HPDE6-E6E7 (cell line): ENCODE data around the gene PDGFD.
A peak's percentile ranks its signal among the peaks of the same experiment; 100 is the strongest.

Experiments
- DNase-seq: peaks from one replicate; pipeline ENCODE4 v3.0.0; 2011; ENCODE audit warnings: missing footprints; ENCODE audit errors: extremely low spot score

PDGFD gene

DNA sequence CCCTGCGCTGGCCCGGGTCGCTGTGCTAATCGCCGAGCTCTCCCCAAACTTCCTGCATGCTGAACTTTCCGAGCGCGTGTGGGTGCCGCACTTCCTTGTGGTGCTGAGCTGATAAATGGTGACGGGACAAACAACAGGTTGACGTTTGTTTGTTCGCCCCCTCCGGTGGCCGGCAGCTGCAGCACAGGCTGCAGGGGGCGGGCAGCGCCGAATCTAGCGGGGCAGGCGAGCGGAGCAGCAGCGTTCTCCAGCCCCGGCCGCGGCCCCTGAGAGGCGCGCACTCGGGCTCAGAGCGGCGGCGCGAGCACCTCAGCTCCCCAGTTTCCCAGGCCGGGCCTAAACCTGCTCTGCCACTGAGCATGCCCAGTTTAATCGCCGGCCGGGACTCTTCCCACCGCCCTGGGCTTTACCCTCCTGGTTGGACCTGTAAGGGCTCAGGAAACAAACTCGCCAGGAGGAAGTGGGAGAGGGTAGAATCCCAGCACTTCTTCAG, at the start of gene PDGFD:
PDGFD (minus strand) TSS at position 120 of the 493 bp plus-strand sequence.
- peak; percentile 39 for DNase-seq

DNA sequence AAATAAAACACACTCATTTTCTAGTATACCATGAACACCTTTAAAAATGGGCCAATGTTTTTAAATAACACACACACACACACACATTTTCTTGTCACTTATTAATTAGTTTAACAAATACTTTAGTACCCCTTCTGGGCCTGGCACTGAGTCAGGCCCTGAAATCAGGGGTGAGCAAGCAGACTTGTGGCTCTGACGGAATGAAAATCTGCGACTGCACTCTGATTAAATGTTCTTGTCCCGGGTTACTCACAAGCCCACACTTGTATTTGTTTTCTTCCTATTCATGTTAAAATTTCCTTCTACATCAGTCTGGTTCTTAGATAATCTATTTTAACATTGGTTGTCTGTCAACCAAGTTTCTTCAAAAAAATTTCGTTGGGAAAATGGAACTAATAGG, 43.0 kb upstream of the PDGFD start:
- DNase-seq: no peak

DNA sequence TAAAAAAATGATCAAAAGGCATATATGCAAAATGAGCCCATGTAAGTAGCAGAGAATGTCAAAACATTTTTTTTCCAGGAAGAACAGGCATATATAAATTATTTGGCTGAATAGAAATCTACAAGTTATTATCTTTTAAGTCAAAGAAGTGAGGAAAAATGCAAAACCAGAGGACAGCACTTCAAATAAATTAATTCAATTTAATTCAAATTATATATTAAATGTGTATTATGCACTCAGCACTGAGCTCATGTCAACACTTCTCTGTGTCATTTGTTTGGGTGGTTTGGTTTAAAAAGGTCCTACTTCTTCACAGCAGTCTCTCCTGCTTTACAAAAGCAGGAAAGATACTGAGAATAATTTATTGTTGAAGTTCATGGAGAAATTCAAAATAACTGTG, 41.9 kb upstream of the PDGFD start:
- DNase-seq: no peak

DNA sequence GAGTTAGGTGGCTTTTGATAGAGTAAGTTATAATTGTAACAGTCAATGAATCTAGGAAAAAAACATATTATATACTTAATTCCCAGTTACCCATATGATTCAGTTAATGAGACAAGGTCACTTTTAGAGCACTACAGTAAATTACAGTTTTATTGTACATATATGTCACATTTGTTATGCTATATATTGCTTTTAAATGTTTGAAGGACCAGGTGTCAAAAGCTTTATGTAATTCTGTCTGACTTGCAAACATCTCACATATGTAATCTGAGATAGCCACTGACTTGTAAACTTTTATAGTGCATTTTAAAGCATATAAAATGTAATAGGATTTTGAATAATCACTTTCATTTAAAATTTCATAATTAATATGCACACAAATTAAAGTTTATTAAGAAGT, 36.7 kb upstream of the PDGFD start:
- DNase-seq: no peak

- DNase-seq: no peak
These were observed 35.1 kb upstream of the PDGFD start for GRCh38 chr11:104199053-104199452.

DNA sequence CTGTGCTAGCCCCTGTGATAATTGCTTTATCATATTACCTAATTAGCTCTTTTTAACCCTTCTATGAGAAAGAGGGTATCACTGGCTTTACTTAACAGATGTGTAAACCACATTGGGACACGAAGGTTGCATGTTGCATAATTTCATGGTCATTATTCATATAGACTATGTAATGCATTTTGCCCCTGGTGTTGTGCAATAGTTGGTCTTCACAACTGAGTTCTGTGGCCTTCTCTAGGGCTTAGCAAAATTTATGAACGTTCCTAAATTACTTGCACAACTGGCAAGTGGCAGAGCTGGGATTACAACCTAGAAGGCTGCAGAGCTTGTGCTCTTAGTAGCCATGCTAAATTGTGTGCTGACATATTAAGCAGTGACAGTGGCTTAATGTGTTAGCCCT, 34.6 kb upstream of the PDGFD start:
- no peak for DNase-seq

- DNase-seq: no peak
These were observed 27.2 kb upstream of the PDGFD start for GRCh38 chr11:104191124-104191523.

DNA sequence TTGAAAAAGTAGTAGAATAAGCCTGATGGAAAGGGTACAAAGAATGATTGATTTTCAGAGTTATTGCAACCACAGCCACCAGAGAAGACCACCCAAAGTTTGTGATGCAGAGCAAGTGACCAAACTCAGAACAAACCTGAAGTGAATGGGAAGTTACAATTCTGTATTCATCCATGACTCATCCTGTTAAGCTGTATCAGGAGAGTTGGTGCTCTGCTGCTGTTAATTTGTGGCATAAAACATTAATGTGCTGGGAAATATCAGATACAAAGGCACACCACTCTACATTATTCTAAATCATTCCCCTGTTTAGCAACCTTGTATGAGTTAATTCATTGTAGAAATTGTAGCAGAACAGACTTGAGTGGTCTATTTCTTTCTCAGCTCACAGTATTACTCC, 19.6 kb upstream of the PDGFD start:
- DNase-seq: no peak

GRCh38 chr11:104175769-104176168, 11.8 kb upstream of the PDGFD start:
- DNase-seq: no peak

DNA sequence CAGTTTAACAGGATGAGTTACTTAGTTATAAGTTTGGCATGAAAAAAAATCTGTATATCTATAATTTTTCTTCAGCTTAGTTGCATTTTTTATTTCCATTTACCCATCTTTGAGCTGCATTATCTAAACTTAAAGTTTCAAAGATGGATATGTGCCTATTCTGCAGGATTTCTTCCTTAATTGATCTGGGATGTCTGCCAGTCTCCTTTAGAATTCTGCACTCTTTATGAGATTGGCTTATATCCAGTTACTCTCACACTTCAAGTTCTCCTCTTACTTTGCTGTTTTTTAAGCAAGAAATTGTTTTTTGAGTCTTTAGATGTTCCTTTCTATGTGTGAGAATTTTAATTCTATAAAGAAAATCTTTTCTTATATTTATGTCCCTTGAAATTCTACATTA, 5.1 kb upstream of the PDGFD start:
- DNase-seq: no peak

- DNase-seq: no peak
These were observed 1.1 kb upstream of the PDGFD start for GRCh38 chr11:104165014-104165413.

- DNase-seq: peak; percentile 2
These were observed 583 bp downstream of the PDGFD start for GRCh38 chr11:104163100-104164027.

GRCh38 chr11:104161751-104162450, 2.0 kb downstream of the PDGFD start:
- DNase-seq: no peak

DNA sequence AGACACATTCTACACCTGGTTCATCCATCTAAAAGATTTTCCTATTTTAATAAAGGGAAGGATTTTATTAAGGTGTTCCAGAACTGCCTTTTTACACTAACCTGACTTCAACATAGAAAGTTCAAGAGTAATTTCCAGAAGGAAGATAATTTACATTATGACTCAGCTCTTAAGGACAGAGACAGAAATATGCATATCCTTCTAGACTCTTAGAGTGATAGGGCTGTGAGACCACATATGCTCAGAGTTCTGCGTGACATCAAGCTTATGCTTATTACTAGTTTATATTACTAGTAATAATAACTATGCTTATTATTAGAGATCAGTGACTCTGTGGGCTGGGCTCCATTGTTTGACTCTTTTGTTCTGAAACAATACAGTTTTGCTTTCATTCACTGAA, 4.6 kb downstream of the PDGFD start:
- no peak for DNase-seq

DNA sequence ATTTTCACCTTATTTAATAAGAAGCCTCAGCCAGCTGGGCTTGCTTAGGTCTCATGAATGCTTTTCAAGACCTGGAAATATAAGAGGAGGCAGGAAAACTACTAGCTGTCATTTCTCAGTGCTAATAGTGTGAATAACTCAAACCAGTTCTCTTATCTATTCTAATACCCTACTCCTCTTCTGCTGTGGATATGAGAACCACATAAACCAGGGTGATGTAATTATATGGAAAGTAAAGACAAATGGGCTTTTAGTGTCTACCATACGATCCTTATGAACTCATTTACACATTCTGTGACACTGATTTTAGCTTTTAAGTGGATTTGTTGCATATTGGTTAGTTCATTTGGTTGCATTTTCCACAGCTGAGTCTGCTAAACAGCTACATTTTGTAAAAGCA, 8.6 kb downstream of the PDGFD start:
- no peak for DNase-seq

- no peak for DNase-seq
These were observed 9.7 kb downstream of the PDGFD start for GRCh38 chr11:104154296-104154695.

DNA sequence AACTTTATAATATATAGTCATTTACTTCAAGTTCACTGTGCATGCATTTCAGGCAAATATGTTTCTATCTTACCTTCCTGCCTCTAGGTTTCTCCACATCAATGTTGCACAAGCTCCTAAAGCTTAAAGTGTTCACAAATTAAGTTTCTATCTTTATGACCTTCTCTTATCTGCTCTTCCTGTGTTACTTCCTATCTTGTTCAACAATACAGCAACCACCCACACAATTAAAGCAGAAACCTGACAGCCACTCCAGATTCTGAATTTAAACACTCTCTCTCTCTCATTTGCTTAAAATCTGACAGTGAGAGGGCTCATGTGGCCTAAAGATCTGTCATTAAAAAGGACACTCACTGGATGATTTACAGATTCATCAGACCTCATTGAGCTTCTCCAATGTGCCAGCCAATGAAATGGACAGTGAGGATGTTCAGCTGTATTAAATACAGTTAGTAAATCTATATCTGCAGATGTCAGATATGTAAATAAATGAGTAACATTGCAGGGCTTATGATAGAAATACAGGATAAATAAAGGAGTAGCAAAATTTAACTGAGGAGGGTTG, 10.9 kb downstream of the PDGFD start:
- DNase-seq: no peak

DNA sequence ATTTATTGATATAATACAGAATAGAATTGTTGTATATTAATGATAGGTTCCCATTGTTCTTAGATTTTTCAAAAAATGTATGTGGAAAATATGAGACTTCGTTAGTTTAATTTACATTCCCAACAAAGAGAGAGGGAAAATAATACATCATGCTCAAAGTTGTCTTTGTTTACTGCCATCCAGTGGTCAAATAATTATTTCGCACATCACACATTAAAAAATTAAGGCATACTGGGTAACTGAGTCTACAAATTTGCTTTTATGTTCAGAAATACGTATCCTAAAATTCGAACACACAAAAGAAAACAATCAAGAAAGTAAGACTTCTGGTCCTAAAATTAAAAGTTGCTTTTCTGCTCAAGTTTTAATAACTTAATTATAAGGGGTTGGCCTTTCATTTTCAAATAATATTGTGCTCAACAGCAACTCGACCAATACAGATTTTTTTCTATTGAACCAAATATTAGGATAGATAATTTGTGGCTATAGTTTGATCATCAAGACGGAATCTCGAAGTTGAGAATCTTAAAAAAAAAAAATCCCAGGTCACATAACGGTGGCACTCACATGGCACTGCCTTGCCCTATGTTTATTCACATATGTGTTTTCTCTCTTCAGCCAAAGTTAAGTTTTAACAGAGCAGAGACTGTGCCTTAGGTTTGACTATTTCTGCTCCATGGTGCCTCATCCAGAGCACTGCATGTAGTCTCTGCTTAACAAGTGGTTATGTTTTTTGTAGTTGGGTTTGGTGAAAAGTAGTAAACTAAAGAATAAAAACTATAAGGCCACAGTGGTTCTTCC, 12.3 kb downstream of the PDGFD start:
- DNase-seq: no peak

DNA sequence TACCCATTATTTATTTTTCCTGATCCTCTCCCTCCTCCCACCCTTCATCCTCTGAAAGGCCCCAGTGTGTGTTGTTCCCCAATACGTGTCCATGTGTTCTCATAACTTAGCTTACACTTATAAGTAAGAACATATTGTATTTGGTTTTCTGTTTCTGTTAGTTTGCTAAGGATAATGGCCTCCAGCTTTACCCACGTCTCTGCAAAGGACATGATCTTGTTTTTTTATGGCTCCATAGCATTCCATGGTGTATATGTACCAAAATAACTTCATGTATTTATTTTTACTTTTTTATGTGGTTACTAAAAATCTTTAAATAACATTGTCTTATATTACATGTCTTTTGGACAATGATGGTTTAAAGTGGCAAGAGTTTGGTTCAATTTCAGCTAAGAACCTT, 15.2 kb downstream of the PDGFD start:
- no peak for DNase-seq

DNA sequence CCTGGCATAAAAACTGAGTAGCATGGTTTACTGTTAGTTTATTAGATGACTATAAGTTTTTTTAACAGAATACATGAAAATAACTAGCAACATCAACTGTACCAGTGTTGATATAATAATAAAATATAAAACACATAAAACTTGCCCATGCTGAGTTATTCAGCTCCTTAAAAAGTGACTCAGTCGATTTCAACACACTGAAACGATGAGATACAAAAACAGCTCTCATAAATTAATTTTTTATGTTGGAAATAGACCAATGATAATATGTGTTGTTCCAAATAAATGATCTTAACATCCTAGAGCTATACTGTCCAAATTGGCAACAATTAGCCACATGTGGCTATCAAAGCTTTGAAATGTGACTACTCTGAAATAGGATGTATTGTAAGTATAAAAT, 15.9 kb downstream of the PDGFD start:
- no peak for DNase-seq

DNA sequence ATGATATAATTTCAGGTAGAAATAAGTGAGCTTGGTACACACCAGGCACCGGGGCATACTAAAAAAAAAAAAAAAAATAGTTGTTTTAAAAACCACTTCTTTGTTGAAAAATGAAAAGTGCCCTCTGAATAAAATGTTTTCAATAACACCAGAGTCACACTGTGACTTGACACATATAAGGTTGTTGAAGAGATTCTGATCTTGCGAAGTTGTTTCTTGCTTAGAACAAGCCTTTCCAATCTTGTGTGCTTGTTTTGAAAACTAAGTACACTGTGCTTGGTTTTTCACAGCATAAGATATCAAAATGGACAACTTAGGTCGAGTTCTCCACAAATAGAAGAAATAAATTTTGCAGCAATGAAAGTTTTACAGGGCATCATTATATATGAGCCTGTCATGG, 17.0 kb downstream of the PDGFD start:
- no peak for DNase-seq

GRCh38 chr11:104146421-104146820, 17.5 kb downstream of the PDGFD start:
- no peak for DNase-seq
